ENCODE data around the gene ACTR1A.

GRCh38 chr10:102545265-102545871 is 42.9 kb upstream of the ACTR1A start:
- TF ChIP-seq CTCF (IDR thresholded peaks at IDR 0.05) (no peak), POLR2A (IDR thresholded peaks at IDR 0.05) (no peak)

All from adrenal gland (tissue), 5 donors.